ENCODE measurements around the gene ANKRD33B. TPM values are rescaled to one million over a fixed set of nuclear protein-coding genes. Genes with fewer than 3 reads are reported as not detected.

ANKRD33B gene
- polyA plus RNA-seq, 3 donors from 2014 or later, result 0.13 to 0.15 TPM; not detected in 1

- Mint-ChIP-seq H3K27me3 (ENCODE audit: low read depth in 3 of 3) (peaks cover 3 to 5% (median 4%) of the 10 kb centered on the region in 3 donors), H3K4me3 (no peak overlapping the region), H3K36me3 (peaks cover 0 to 4% (median 0%) of the 10 kb centered on the region in 3 donors), H3K4me1 (peaks cover 0 to 6% of the 10 kb centered on the region in 2 donors), H3K27ac (no peak overlapping the region), H3K9me3 (no peaks in the 10 kb centered on the region)
- no peak for DNase-seq
Measured at GRCh38 chr5:10581867-10582511, 18.1 kb downstream of the ANKRD33B start.

- Mint-ChIP-seq H3K27me3 (ENCODE audit: low read depth in 3 of 3) (peaks cover 3 to 5% (median 4%) of the 10 kb centered on the region in 3 donors), H3K27ac (no peak overlapping the region), H3K36me3 (peaks cover 0 to 4% (median 0%) of the 10 kb centered on the region in 3 donors), H3K4me3 (no peak overlapping the region), H3K4me1 (peaks cover 0 to 6% of the 10 kb centered on the region in 2 donors), H3K9me3 (no peaks in the 10 kb centered on the region)
- DNase-seq, result no peak
Measured at GRCh38 chr5:10582512-10582897, 18.6 kb downstream of the ANKRD33B start.

- DNase-seq, result no peak
- Mint-ChIP-seq H3K9me3 (peaks cover 0 to under 1% (median 0%) of the 10 kb centered on the region in 6 donors), H3K36me3 (peaks cover 0 to 4% (median under 1%) of the 10 kb centered on the region in 3 donors), H3K27me3 (ENCODE audit: low read depth in 3 of 3) (peaks cover 3 to 7% (median 4%) of the 10 kb centered on the region in 3 donors), H3K4me3 (no peak overlapping the region), H3K27ac (peak overlapping the region in 1 of 6 donors; percentile 18), H3K4me1 (peaks cover 0 to 6% of the 10 kb centered on the region in 2 donors)
Measured at GRCh38 chr5:10583663-10584572, 20.0 kb downstream of the ANKRD33B start.

DNA sequence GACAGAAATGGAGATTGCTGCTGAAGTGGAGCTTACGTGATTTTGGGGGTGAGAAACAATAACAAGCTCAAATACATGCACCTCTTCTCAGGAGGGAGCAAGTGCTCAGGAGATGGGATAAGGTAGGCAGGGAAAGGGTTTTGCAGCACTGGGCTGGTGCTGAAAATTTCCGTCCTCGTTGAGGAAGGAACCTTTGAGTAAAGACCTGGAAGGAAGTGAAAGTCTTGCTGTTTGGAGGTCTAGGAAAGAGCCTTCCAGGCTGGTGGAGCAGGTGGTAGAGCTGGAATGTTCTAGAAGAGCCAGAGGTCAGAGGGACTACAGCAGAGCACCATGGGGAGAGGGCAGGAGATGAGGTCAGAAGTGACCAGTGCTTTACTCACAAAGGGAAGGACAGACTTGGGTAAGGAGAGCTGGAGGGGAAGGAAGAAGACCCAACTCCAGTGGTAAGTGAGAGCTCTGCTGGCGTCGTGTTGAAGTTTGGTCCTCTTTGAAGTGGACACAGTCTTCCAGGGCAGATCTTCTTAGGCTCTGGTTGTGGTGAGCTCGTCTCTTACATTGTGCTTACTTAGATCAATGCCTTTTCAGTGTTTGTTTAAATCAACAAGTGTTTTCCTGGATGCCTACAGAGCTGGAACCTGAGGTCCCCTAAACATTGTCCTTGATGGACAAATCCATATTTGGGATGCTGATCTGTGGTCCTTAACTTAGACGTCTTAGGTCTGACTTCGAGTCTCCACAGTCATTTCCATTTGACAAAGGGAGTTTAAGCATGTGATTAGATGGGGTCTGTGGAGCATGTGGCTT is 21.0 kb downstream of the ANKRD33B start:
- no peak for DNase-seq
- Mint-ChIP-seq H3K27me3 (ENCODE audit: low read depth in 3 of 3) (peaks cover 3 to 8% (median 4%) of the 10 kb centered on the region in 3 donors), H3K4me3 (no peak overlapping the region), H3K36me3 (peaks cover 0 to 4% (median 4%) of the 10 kb centered on the region in 3 donors), H3K9me3 (peaks cover 0 to 6% (median 1%) of the 10 kb centered on the region in 6 donors), H3K27ac (no peak overlapping the region), H3K4me1 (peaks cover 0 to 4% of the 10 kb centered on the region in 2 donors)

DNA sequence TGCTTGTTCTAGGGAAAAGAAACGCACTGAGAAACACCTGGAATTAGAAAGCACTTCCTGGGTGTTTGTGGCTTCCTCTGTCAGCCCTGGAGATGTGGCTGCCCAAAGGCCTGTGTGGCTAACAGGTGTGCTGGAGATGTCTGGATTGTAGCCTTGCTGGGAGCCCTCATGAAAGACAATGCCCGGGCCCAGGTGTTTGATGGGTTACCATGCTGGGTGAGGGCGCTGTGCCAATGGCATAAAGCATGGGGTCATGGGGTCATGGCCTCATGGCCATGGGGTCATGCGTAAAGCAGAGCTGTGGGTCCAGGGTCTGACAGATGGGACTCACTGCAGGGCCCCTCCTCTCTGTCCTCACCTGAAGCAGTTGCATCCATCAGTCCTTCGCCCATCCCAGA is 21.6 kb downstream of the ANKRD33B start:
- H3K27ac Mint-ChIP-seq, result no peak overlapping the region
- no peak overlapping the region for H3K4me3 Mint-ChIP-seq
- H3K36me3 Mint-ChIP-seq, result peaks cover 0 to 4% (median 4%) of the 10 kb centered on the region in 3 donors
- DNase-seq, result no peak
- peaks cover 0 to 4% of the 10 kb centered on the region in 2 donors for H3K4me1 Mint-ChIP-seq
- H3K9me3 Mint-ChIP-seq, result peaks cover 0 to 6% (median 1%) of the 10 kb centered on the region in 6 donors
- peaks cover 3 to 9% (median 8%) of the 10 kb centered on the region in 3 donors for H3K27me3 Mint-ChIP-seq (ENCODE audit: low read depth in 3 of 3)

DNA sequence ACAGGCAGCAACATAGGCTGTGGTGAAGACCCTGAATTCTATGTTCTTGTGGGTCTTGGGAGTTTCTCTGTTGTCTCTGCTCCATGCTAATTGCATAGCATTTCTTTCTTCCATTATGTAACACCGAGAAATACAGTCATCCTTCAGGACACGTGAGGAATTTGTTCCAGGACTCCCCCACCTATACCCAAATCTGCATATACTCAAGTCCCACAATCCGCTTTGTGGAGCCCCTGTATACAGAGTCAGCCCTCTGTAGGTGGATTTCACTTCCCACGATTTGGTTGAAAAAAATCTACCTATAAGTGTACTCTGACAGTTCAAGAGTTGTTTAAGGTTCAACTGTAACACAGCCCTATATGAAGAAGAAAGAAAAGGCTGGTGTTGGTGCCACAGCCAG is 22.1 kb downstream of the ANKRD33B start:
- DNase-seq, result no peak
- no peak overlapping the region for H3K4me3 Mint-ChIP-seq
- H3K9me3 Mint-ChIP-seq, result peaks cover 0 to 6% (median 1%) of the 10 kb centered on the region in 6 donors
- no peak overlapping the region for H3K27ac Mint-ChIP-seq
- H3K4me1 Mint-ChIP-seq, result peaks cover 0 to 4% of the 10 kb centered on the region in 2 donors
- peaks cover 3 to 11% (median 7%) of the 10 kb centered on the region in 3 donors for H3K27me3 Mint-ChIP-seq (ENCODE audit: low read depth in 3 of 3)
- peaks cover 0 to 4% (median 4%) of the 10 kb centered on the region in 3 donors for H3K36me3 Mint-ChIP-seq

DNA sequence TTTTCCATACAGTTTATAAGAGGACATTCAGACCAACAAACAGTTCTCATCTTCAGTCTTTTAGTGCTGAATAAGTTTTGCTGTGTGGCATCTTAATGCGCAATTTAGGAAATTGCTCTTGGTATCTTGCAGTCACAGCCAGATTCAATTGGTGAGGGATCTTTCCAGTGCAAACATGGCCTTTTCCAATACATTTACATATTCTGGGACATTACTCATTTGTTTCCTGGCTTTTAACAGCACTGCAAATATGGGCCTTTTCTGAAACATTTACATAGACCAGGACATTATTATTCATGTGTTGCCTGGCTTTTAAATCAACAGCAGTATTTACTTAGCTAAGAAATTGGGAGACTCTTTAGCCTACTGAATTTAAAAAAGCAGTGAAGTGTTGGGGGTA is 22.7 kb downstream of the ANKRD33B start:
- Mint-ChIP-seq H3K4me3 (no peak overlapping the region), H3K36me3 (peaks cover 0 to 4% (median 4%) of the 10 kb centered on the region in 3 donors), H3K9me3 (peaks cover 0 to 6% (median 1%) of the 10 kb centered on the region in 6 donors), H3K27me3 (ENCODE audit: low read depth in 3 of 3) (peaks cover 3 to 11% (median 8%) of the 10 kb centered on the region in 3 donors), H3K4me1 (peaks cover 0 to 4% of the 10 kb centered on the region in 2 donors), H3K27ac (no peak overlapping the region)
- no peak for DNase-seq

DNA sequence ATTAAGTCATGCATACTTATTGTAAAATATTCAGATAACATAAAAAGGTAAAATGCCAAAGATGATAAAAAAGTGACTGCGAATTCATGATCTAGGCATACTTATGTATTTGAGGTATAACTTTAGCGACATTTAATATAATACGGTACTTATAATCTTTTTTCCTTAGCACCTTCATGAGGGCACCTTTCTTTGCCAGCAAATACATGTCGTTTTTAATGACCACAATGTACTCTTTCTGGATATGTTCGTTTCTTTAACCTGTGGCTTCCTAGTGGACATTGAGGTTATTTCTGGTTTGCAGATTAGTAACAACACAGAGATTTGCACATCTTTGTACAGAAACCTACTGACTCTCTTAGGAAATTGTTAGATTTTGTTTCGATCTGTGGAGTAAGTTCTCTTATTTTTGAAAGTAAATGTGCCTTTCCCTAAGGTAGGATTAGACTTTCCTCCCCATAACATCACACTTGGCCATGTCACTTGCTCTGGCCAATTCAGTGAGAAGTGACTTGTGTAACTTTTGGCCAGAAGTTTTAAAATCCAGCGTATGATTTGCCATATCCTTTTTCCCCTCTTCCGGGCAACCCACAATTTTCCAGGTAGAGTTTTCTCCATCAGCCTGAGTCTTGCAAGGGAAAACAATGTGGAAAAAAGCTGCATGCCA is 24.4 kb downstream of the ANKRD33B start:
- H3K9me3 Mint-ChIP-seq, result peaks cover 0 to 6% (median 1%) of the 10 kb centered on the region in 6 donors
- DNase-seq, result no peak
- H3K27me3 Mint-ChIP-seq (ENCODE audit: low read depth in 3 of 3), result peaks cover 5 to 12% (median 7%) of the 10 kb centered on the region in 3 donors
- H3K36me3 Mint-ChIP-seq, result peaks cover 0 to 4% (median 0%) of the 10 kb centered on the region in 3 donors
- peaks cover 0 to 4% of the 10 kb centered on the region in 2 donors for H3K4me1 Mint-ChIP-seq
- no peak overlapping the region for H3K27ac Mint-ChIP-seq
- H3K4me3 Mint-ChIP-seq, result no peak overlapping the region

GRCh38 chr5:10588779-10589447 is 25.0 kb downstream of the ANKRD33B start:
- Mint-ChIP-seq H3K9me3 (peaks cover 0 to 6% (median 1%) of the 10 kb centered on the region in 6 donors), H3K4me1 (peaks cover 0 to 2% of the 10 kb centered on the region in 2 donors), H3K4me3 (no peak overlapping the region), H3K27ac (no peak overlapping the region), H3K36me3 (peaks cover 0 to 4% (median 0%) of the 10 kb centered on the region in 3 donors), H3K27me3 (ENCODE audit: low read depth in 3 of 3) (peaks cover 5 to 15% (median 7%) of the 10 kb centered on the region in 3 donors)
- no peak for DNase-seq

GRCh38 chr5:10590226-10590999 is 26.5 kb downstream of the ANKRD33B start:
- Mint-ChIP-seq H3K4me3 (no peak overlapping the region), H3K36me3 (peaks cover 0 to 4% (median 0%) of the 10 kb centered on the region in 3 donors), H3K4me1 (no peaks in the 10 kb centered on the region), H3K9me3 (peaks cover 0 to 6% (median 1%) of the 10 kb centered on the region in 6 donors), H3K27me3 (ENCODE audit: low read depth in 3 of 3) (peaks cover 4 to 15% (median 5%) of the 10 kb centered on the region in 3 donors), H3K27ac (no peak overlapping the region)
- no peak for DNase-seq

GRCh38 chr5:10591159-10591558 is 27.3 kb downstream of the ANKRD33B start:
- H3K4me1 Mint-ChIP-seq, result peaks cover 5% of the 10 kb centered on the region in 2 donors
- peaks cover 0 to 6% (median 1%) of the 10 kb centered on the region in 6 donors for H3K9me3 Mint-ChIP-seq
- no peak overlapping the region for H3K27ac Mint-ChIP-seq
- H3K4me3 Mint-ChIP-seq, result no peak overlapping the region
- H3K27me3 Mint-ChIP-seq (ENCODE audit: low read depth in 3 of 3), result peaks cover 4 to 15% (median 5%) of the 10 kb centered on the region in 3 donors
- no peak for DNase-seq
- peaks cover 0 to 4% (median 0%) of the 10 kb centered on the region in 3 donors for H3K36me3 Mint-ChIP-seq

DNA sequence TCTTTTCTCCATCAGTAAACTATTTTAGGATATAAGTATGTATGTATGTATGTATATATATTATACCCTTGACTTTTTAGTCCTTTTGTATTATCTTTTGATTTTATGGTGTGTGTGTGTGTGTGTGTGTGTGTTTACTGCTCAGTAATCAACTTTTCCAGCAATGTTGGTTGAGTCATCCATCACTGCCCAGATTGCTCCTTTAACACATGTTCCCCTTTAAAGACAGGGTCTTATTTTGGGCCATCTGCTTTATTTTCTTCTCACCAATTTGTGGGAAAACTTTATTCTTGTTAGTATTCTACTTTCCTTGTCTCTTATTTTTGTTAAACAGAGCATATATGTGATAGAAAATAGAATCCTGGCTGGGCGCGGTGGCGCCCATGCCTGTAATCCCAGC is 28.1 kb downstream of the ANKRD33B start:
- peaks cover 4 to 15% (median 5%) of the 10 kb centered on the region in 3 donors for H3K27me3 Mint-ChIP-seq (ENCODE audit: low read depth in 3 of 3)
- no peak overlapping the region for H3K27ac Mint-ChIP-seq
- H3K4me3 Mint-ChIP-seq, result no peak overlapping the region
- H3K9me3 Mint-ChIP-seq, result peaks cover 0 to 6% (median 1%) of the 10 kb centered on the region in 6 donors
- peaks cover 0 to 4% (median 0%) of the 10 kb centered on the region in 3 donors for H3K36me3 Mint-ChIP-seq
- peaks cover 7 to 8% of the 10 kb centered on the region in 2 donors for H3K4me1 Mint-ChIP-seq
- DNase-seq, result no peak

Measured in immature natural killer cell (primary cell).